ENCODE measurements around the gene ASCC3.
"Not testable (repeated sequence)": the region's sequence is repeated elsewhere in the genome, so short reads cannot be mapped to it uniquely, and the experiment has no call there.

The ASCC3 gene

GRCh38 chr6:100803264-100804045 lies 77.7 kb downstream of the ASCC3 start:
- DNase-seq: no peak

- no peak for DNase-seq
Measured at GRCh38 chr6:100801036-100801435, 80.1 kb downstream of the ASCC3 start.

GRCh38 chr6:100796049-100796823 lies 84.9 kb downstream of the ASCC3 start:
- DNase-seq: no peak

- DNase-seq: no peak
Measured at GRCh38 chr6:100790084-100790483, 91.0 kb downstream of the ASCC3 start.

- DNase-seq: no peak
Measured at GRCh38 chr6:100785982-100786381, 95.1 kb downstream of the ASCC3 start.

GRCh38 chr6:100780648-100781047 lies 100.5 kb downstream of the ASCC3 start:
- DNase-seq: no peak

- no peak for DNase-seq
Measured at GRCh38 chr6:100775667-100776066, 105.5 kb downstream of the ASCC3 start.

GRCh38 chr6:100774681-100775080 lies 106.4 kb downstream of the ASCC3 start:
- no peak for DNase-seq

- DNase-seq: no peak
Measured at GRCh38 chr6:100768816-100769351, 112.2 kb downstream of the ASCC3 start.

- no peak for DNase-seq
Measured at GRCh38 chr6:100763617-100764241, 117.4 kb downstream of the ASCC3 start.

- no peak for DNase-seq
Measured at GRCh38 chr6:100761841-100762240, 119.3 kb downstream of the ASCC3 start.

GRCh38 chr6:100758386-100758785 lies 122.7 kb downstream of the ASCC3 start:
- not testable (repeated sequence) for DNase-seq

- no peak for DNase-seq
Measured at GRCh38 chr6:100753421-100753820, 127.7 kb downstream of the ASCC3 start.

- no peak for DNase-seq
Measured at GRCh38 chr6:100751590-100751989, 129.5 kb downstream of the ASCC3 start.

GRCh38 chr6:100745419-100746041 lies 135.6 kb downstream of the ASCC3 start:
- DNase-seq: no peak

- DNase-seq: no peak
Measured at GRCh38 chr6:100740439-100740838, 140.7 kb downstream of the ASCC3 start.

- not testable (repeated sequence) for DNase-seq
Measured at GRCh38 chr6:100737720-100738119, 143.4 kb downstream of the ASCC3 start.

GRCh38 chr6:100731411-100731810 lies 149.7 kb downstream of the ASCC3 start:
- no peak for DNase-seq

- DNase-seq: no peak
Measured at GRCh38 chr6:100730001-100730980, 150.8 kb downstream of the ASCC3 start.

GRCh38 chr6:100726666-100727065 lies 154.5 kb downstream of the ASCC3 start:
- DNase-seq: no peak

- no peak for DNase-seq
Measured at GRCh38 chr6:100724696-100725095, 156.4 kb downstream of the ASCC3 start.

- no peak for DNase-seq
Measured at GRCh38 chr6:100724222-100724621, 156.9 kb downstream of the ASCC3 start.

Data from stimulated activated CD4-positive, alpha-beta T cell treated with anti-CD3 and anti-CD28 coated beads, Interleukin-12 subunit alpha, Interleukin-12 subunit beta, amount 100 ng/mL, for 4 hours (primary cell).